Upper lobe of left lung (tissue), 6 donors: ENCODE results near the gene ADD1. TPM values are rescaled to one million over a fixed set of nuclear protein-coding genes. Genes with fewer than 3 reads are reported as not detected.

Source experiments
- ATAC-seq, 2 donors: fragments of 200-7000 bp; cut with Tn5 transposase; one replicate each; pipeline ENCODE4 v1.9.1; 2022; ENCODE audit warnings: mild to moderate bottlenecking in 2 of 2, moderate library complexity in 2 of 2; ENCODE audit not compliant: low FRiP score in 2 of 2
- DNase-seq, 2 donors: peaks; one replicate each; pipeline ENCODE4 v3.0.0-alpha.2; 2019 to 2020
- H3K27ac ChIP-seq, 4 donors: fragments of 200-600 bp; sonication (generic); one replicate each; pipeline ENCODE4 v1.5.1; 2016 to 2019
- H3K27me3 ChIP-seq, 4 donors: fragments of 200-600 bp; sonication (generic); one replicate each; pipeline ENCODE4 v1.5.1; 2017 to 2019
- H3K36me3 ChIP-seq, 4 donors: fragments of 200-600 bp; sonication (generic); one replicate each; pipeline ENCODE4 v1.5.1; 2016 to 2019
- H3K4me1 ChIP-seq, 4 donors: fragments of 200-600 bp; sonication (generic); one replicate each; pipeline ENCODE4 v1.5.1; 2018 to 2019
- H3K4me3 ChIP-seq, 4 donors: fragments of 200-600 bp; sonication (generic); one replicate each; pipeline ENCODE4 v1.5.1; 2017 to 2019; ENCODE audit warnings: mild to moderate bottlenecking in 2 of 4, moderate library complexity in 1 of 4
- H3K9me3 ChIP-seq, 4 donors: fragments of 200-600 bp; sonication (generic); one replicate each; pipeline ENCODE4 v1.5.1; 2018 to 2019
- CTCF ChIP-seq, 6 experiments: fragments of 450-650 bp in 4 of 6; fragments of 200-600 bp in 2 of 6; sonication (generic) in 2 of 6; IDR thresholded peaks; one replicate each; pipeline ENCODE4 v1.5.1; 2016 to 2019; ENCODE audit warnings: antibody characterized with exemption in 6 of 6
- EP300 ChIP-seq, 4 donors: sonication (generic); formaldehyde crosslinking; IDR thresholded peaks; one replicate each; pipeline ENCODE4 v1.5.1; 2017; ENCODE audit warnings: antibody characterized with exemption in 4 of 4, control low read depth in 2 of 4
- POLR2A ChIP-seq, 4 donors: fragments of 450-650 bp; IDR thresholded peaks; one replicate each; pipeline ENCODE4 v1.5.1; 2016 to 2017; ENCODE audit warnings: antibody characterized with exemption in 4 of 4, mild to moderate bottlenecking in 2 of 4
- POLR2AphosphoS5 ChIP-seq, 2 donors: sonication (generic); formaldehyde crosslinking; IDR thresholded peaks; one replicate each; pipeline ENCODE4 v1.5.1; 2017; ENCODE audit warnings: antibody characterized with exemption in 2 of 2
- WGBS, 2 donors: methylation state at CpG; one replicate each; pipeline ENCODE4 v1.1.5; 2017 to 2018; 5-methylcytosine and 5-hydroxymethylcytosine counted together
- total RNA-seq, 6 donors: library from RNA; depleted of rRNA in 4 of 6; stranded (reverse); fragments of >200 nt in 4 of 6; gene quantifications; one replicate each; pipeline versions ENCODE4 v1.1.0 to v1.2.1, GENCODE V29; 2016 to 2021
- donor health status: DM: no; HTN: no; CAD: no; lungs with moderate emphysema.
- donor health status: DM: no; HTN: yes; CAD: no; lungs with severe emphysema.

The ADD1 gene
- total RNA-seq, 6 donors from 2014 or later: 184 to 651 (median 290) TPM

DNA sequence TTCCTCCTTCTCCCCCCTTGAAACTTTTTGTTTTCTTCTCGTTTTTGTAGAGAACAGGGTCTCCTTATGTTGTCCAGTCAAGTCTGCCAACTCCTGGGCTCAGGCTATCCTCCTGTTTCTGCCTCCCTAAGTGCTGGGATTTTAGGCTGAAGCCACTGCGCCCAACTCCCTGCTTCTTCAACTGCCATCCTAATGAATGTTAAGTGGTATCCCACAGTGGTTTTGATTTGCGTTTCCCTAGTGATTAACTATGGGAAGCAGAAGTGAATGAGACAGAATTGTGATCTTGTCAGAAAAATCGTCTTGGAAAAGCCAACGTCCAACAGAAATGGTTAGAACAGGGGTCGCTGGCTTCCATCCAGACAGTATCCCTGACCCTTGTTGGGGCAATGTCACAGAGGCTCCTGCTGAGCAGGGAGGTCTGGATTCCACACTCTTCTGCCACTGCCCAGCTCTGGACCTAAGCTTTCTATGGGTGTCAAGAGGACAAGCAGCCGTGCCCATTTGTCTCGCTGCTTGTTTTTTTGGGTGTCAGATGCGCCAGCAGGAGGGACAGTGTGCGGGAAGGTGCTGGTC, 869 bp upstream of the ADD1 start:
- Histone ChIP-seq H3K9me3 (no peaks in the 10 kb centered on the region), H3K4me1 (peaks cover 37 to 58% (median 39%) of the 10 kb centered on the region in 4 donors), H3K36me3 (no peaks in the 10 kb centered on the region), H3K27ac (peak overlapping the region; percentile 88 to 97 (median 94)), H3K27me3 (no peaks in the 10 kb centered on the region), H3K4me3 (peak overlapping the region; percentile 74 to 85 (median 80))
- WGBS, 2 donors: 10 to 20% methylated on average over 8 to 10 of the region's 10 CpGs
- no peak for TF ChIP-seq POLR2A (IDR thresholded peaks at IDR 0.05)
- TF ChIP-seq POLR2AphosphoS5 (IDR thresholded peaks at IDR 0.05): no peak
- no peak for TF ChIP-seq CTCF (IDR thresholded peaks at IDR 0.05)
- TF ChIP-seq EP300 (IDR thresholded peaks at IDR 0.05): no peak
- ATAC-seq: peak; percentile 0 to 9
- no peak for DNase-seq

DNA sequence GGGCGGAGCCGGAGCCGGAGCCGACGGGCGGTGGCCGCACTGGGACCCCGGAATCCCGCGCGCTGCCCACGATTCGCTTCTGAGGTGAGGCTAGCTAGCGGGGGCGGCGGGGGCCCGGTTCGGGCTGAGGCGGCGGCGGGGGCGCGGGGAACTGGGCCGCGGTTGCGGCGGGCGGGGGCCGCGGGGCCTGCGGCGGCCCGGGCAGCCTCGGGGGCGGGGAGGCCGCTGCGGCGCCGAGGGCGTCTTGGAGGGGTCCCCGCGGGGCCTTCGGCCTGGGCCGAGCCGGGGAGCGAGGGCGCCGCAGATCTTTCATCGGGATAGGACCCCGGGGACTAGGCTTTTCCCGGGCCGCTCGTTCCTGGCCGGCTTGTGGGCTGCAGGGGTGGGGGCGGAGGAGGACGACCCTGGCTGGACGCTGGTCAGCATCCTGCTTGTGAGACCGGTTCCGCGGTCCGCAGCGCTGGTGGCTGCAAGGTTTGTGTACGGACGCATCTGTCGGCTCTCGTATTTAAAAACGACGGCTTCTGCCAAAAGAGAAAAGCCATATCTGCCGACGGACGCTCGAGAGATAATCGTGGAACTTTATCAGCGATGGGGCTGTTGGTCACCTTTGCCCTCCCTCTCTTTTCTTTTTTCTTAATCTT, 419 bp downstream of the ADD1 start:
- no peaks in the 10 kb centered on the region for H3K36me3 ChIP-seq
- WGBS, 2 donors: 0% methylated on average over 16 to 18 of the region's 74 CpGs
- no peaks in the 10 kb centered on the region for H3K9me3 ChIP-seq
- H3K4me1 ChIP-seq: peaks cover 37 to 58% (median 41%) of the 10 kb centered on the region in 4 donors
- no peaks in the 10 kb centered on the region for H3K27me3 ChIP-seq
- peak in 1 of 2 donors; percentile 69 for DNase-seq
- TF ChIP-seq POLR2A (IDR thresholded peaks at IDR 0.05) (no peak), POLR2AphosphoS5 (IDR thresholded peaks at IDR 0.05) (no peak), CTCF (IDR thresholded peaks at IDR 0.05) (no peak), EP300 (IDR thresholded peaks at IDR 0.05) (no peak)
- peak overlapping the region; percentile 88 to 97 (median 94) for H3K27ac ChIP-seq
- peak in 1 of 2 donors; percentile 38 for ATAC-seq
- H3K4me3 ChIP-seq: peak overlapping the region; percentile 77 to 97 (median 84)

DNA sequence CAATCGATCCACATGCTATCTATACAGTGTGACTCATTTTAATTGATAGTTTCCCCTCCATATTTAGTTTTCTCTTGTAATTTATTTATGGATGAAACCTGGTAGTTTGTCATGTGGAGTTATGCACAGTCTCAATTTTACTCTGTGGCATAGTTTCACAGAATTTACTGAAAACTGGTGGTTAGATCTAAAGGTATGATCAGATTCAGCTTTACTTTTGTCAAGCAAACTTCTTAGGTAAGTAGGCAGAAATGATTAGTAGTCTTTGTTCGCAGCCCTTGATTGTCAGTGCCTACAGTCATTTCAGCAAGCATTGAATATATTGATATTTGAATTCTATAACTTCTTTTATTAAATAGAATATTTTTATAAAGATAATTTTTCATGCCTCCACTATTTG, 2.5 kb downstream of the ADD1 start:
- H3K36me3 ChIP-seq: no peaks in the 10 kb centered on the region
- H3K4me3 ChIP-seq: peak overlapping the region in 1 of 4 donors; percentile 82
- no peak for ATAC-seq
- H3K4me1 ChIP-seq: peaks cover 49 to 77% (median 53%) of the 10 kb centered on the region in 4 donors
- DNase-seq: no peak
- WGBS, 2 donors: 73 to 80% methylated on average over 2 of the region's 2 CpGs
- no peak overlapping the region for H3K27ac ChIP-seq
- TF ChIP-seq CTCF (IDR thresholded peaks at IDR 0.05) (no peak), EP300 (IDR thresholded peaks at IDR 0.05) (no peak), POLR2AphosphoS5 (IDR thresholded peaks at IDR 0.05) (no peak), POLR2A (IDR thresholded peaks at IDR 0.05) (no peak)
- no peaks in the 10 kb centered on the region for H3K9me3 ChIP-seq
- no peaks in the 10 kb centered on the region for H3K27me3 ChIP-seq

- Histone ChIP-seq H3K4me1 (peaks cover 58 to 85% (median 61%) of the 10 kb centered on the region in 4 donors), H3K27me3 (no peaks in the 10 kb centered on the region), H3K27ac (peak overlapping the region in 3 of 4 donors; percentile 50 to 61 (median 58)), H3K36me3 (no peaks in the 10 kb centered on the region), H3K4me3 (no peak overlapping the region), H3K9me3 (no peaks in the 10 kb centered on the region)
- WGBS, 2 donors: 80 to 88% methylated on average over 11 of the region's 11 CpGs
- no peak for TF ChIP-seq CTCF (IDR thresholded peaks at IDR 0.05)
- TF ChIP-seq POLR2AphosphoS5 (IDR thresholded peaks at IDR 0.05): no peak
- TF ChIP-seq POLR2A (IDR thresholded peaks at IDR 0.05): no peak
- TF ChIP-seq EP300 (IDR thresholded peaks at IDR 0.05): no peak
- ATAC-seq (no peak), DNase-seq (no peak)
Measured at GRCh38 chr4:2847302-2847871, 3.7 kb downstream of the ADD1 start.
